DMS153 treated with DMSO at 0.1 percent for 48 hours (cell line): Measurements from ENCODE around the gene STXBP2.
"Not testable (repeated sequence)": the region's sequence is repeated elsewhere in the genome, so short reads cannot be mapped to it uniquely, and the experiment has no call there.

Experiments
- DNase-seq: peaks from one replicate; lab custom pipeline; 2025; ENCODE audit not compliant: unreplicated experiment; lab: John Stamatoyannopoulos, UW

The STXBP2 gene

DNA sequence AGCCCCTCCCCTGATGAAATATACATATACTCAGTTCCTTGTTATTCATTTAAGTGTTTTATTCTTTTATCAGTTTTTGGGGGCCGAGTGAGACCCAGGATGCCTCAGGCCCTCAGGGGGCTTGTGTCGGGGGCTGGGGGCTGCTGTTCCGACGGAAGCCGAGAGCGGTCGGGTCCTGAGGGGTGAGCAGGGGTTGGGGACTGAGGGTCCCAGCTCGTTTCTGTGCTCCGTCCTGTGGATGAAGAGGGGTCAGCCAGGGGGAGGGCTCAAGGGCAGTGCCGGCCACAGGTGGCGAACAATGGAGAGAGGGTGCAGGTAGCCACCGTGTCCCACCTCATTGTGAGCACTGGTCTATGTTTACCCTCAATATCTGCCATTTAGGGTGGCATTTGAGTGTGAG lies 5.3 kb upstream of the STXBP2 start:
- no peak for DNase-seq

DNA sequence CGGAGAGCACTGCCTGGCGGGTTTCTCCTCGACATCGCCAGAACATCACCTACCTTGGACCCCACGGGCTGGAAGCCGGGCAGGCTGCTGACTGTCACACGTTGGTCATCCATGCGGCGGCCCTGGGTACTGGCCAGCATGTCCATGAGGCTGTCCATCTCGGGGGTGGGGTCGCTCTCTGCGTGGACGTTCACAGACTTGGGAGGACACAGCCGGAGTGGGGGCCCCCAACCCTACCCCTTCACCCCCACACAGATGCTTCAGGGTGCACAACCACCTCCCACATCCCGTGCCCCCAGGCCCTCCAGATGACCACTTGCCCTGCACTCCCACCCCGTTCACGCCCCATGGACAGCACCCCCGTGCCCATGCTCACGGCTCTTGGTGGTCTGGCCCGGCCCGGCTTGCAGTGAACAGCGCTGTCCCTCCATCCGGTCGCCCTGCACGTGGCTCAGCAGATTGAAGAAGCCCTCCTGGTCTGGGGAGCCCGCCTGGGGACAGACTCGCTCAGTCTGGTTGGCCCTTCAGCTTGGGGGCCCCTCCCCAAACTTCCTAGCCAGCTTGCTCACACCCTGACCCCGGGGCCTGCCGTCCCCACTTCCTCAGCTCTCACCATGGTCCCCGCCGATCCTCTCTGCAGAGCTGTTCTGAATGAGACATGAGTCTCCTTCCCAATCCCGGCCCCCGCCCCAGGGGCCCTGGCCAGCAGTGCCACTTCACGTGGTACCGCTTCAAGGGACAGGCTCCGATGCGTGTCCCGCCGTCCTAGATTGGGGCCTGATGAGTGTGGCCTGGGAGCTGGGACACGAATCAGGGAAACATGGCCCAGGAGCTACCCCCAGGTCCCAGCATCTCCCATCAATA lies 4.3 kb upstream of the STXBP2 start:
- no peak for DNase-seq

DNA sequence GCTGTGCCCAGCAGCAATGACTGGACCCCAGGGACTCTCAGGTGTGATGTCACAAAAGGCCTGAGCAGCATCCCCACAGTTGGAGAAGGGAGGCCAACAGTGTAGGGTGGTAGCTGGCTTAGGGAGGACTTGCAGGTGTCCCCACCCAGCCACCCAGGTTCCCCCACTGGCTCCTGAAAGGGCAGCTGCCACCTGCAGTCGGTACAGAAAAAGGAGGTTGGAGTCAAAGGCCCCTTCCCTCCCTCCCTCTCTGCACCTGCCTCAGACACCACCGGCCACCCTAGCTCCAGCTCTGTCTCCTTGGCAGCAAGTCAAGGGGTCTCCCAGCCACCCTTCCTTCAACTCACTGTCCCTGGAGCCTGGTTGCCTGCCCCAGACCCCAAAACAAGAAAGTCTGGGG lies 3.2 kb upstream of the STXBP2 start, which contains the start of gene PCP2:
PCP2 (minus strand) TSS at position 22 of the 400 bp plus-strand sequence. CDS start 262 bp downstream, outside the sequence.
- DNase-seq = no peak

DNA sequence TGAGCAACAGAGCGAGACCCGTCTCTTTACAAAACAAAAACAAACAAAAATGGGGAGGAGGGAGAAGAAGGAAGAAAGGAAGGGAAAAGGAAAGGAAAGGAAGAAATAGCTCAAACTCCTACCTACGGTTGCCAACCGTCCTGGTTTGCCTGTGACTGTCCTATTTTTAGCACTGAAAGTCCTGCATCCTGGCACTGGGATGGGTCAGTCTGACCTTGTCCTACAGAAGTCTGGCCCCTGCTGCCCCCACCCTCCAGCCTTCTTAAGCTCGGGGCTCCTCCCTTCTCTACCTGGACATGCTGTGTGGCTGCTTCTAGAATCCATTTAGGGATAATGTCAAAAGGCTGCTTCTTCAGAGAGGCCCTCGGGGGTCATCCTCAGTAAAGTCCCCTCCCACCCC lies 1.2 kb upstream of the STXBP2 start:
- DNase-seq = no peak

DNA sequence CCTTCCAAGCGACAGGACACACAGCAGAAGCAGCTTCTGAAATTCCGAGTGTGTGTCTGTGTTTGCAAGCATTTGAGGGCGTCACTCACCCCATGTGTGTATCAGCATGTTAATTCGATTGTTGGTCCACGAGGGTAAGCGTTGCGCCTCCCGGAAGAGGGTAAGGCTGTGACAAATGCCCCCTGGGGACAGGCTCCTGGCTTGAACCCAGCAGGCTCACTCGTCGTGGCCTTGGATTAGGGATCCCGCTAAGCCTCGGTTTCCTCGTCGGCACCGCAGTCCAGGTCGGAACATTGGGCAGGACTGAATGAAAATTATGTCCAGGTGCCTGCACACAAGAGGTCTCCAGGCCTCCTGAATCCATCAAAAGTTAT lies 606 bp upstream of the STXBP2 start:
- no peak for DNase-seq

DNA sequence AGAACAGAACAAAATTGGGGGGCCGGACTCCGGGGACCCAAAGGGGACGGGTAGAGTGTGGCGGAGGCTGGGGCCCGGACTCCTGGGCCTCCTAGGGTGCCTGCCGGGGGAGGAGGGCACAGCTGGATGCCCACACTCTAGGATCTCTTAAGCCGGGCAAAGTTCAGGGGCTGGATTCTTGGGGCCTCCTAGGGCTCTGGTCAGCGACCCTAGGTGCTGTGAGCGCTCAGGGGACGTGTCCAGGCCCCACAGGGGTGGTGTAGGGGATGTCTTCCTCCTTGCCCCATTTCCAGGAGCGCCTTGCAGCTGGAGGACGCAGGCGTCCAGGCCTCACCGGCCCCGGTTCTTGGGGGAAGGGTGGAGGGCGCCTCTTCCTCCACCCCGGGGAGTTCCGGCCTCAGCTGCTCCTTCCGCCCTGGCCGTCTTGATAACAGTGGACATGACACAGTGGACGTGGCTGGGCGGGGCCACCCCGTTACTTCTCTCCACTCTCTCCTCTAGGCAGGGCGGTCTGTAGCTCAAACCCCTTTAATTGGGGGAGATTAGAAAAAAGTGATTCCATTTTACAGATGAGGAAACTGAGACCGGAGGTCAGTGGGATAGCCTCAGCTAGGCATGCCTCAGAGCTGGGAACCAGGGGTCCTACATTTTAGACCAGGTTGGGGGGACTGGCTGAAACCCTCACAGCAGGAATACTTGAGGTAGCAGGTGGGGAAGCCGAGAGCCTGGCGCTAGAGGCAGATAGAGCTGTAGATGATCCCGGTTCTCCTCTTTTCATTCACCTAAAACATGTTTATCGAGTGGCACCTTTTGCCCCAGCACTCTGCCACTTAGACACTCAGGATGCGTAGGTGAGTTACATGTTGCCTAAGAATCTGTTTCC lies 705 bp downstream of the STXBP2 start:
- DNase-seq = no peak

DNA sequence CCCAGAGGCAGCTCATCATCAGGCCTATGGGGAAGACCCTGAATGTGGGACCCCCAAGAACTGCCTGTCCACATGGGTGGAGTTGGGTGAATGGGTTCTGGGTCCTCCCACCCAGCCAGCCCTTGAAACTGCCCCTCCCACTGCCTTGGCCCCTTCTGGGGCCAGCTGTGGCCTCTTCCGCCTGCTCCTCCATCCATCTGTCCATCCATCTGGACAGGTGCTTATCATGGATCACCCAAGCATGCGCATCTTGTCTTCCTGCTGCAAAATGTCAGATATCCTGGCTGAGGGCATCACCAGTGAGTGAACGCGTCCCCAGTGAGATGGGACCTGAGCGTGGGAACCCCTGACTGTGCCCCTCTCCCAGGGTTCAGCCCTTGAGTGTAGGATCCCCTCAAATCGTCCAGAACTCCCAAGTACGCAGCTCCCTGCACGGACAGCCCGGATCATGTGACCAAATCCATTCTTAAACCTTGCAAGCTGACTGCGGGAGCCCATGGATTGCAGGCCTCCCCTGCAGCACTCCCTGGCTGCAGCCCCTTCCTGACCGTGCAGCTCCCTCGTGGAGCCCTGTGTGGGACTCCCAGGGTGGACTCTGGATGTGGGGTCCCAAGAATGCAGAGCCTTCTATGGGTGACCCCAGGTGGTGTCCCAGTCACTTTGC lies 2.0 kb downstream of the STXBP2 start:
- no peak for DNase-seq

DNA sequence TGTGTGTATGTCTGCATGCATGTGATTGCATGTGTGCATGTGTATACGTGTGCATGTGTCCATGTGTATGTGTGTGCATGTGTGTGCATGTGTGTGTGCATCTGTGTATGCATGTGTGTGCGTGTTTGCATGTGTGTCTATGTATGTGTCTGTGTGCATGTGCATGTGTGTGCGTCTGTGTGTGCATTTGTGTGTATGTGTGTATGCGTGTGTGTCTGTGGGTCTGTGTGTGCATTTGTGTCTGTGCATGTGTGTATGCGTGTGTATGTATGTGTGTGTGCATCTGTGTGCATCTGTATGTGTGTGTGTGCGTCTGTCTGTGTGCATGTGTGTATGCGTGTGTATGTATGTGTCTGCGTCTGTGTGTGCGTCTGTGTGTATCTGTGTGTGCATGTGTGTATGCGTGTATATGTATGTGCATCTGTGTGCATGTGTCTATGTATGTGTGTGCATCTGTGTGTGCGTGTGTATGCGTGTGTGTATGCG lies 3.0 kb downstream of the STXBP2 start:
- no peak for DNase-seq

DNA sequence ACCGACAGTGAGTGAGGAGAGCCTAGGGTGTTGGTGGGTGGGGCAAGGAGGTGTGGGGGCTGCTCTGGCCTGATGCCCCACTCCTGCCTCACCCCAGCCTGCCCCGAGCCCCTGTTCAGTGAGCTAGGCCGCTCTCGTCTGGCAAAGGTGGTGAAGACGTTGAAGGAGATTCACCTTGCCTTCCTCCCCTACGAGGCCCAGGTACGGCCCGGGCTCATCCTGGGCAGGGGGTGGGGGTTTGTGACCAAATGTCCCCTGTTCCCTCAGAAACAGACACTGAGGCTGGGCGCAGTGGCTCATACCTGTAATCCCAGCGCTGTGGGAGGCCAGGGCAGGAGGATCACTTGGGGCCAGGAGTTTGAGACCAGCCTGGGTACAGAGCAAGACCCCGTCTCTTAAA lies 3.9 kb downstream of the STXBP2 start:
- DNase-seq = no peak

DNA sequence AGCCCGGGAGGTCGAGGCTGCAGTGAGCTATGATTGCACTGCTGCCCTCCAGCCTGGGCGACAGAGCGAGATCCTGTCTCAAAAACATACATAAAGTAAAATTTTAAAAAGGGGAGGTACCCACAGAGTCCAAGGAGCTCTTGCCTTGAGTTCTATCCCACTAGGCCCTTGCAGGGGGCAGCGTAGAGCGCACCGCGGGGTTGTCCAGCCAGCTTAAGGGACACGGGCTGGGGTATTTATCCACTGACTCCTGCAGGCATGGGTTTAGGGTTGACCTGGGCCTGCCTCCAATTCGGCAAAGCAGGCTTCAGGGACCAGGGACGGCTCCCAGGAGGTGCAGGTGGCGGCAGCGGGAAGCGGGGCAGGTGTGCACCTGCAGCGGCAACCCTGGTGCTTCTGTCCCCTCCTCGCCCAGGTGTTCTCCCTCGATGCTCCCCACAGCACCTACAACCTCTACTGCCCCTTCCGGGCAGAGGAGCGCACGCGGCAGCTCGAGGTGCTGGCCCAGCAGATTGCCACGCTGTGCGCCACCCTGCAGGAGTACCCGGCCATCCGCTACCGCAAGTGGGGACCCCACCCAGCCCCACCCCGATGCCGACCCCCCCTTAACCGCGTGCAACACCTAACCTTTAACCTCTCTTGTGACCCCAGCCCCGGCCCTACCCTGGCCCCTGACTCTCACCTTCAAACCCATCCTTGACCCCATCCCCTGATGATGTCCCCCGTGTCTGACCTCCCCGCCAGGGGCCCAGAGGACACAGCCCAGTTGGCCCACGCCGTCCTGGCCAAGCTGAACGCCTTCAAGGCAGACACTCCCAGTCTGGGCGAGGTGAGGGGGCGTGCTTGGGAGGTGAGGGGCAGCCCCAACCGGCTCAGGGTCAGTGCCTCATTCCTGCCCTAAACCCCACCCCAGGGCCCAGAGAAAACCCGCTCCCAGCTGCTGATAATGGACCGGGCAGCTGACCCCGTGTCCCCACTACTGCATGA lies 4.7 kb downstream of the STXBP2 start:
- DNase-seq = no peak

DNA sequence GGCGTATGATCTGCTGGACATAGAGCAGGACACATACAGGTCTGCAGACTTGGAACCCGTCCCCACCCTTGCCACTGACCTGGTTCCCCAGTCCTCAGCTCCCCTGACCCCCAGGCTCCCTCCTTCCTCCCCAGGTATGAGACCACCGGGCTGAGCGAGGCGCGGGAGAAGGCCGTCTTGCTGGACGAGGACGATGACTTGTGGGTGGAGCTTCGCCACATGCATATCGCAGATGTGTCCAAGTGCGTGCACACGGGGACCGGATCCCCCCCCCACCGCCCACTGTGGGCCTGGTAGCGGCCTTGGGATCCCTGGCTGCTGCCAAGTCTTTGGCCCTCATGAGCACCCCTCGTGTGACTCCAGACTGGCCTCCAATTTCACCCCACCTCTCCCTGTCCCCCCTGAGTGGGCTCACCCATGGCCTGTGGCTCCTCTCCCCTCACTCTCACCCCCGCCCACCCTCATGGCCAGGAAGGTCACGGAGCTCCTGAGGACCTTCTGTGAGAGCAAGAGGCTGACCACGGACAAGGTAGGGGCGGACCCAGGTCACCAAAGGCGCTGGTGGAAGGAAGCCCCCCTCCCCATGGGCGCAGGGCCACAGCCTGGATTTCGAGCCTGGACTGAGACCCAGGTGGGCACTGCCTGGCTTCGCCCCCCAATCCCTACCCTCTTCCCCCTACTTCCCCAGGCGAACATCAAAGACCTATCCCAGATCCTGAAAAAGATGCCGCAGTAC lies 5.6 kb downstream of the STXBP2 start:
- DNase-seq = no peak

DNA sequence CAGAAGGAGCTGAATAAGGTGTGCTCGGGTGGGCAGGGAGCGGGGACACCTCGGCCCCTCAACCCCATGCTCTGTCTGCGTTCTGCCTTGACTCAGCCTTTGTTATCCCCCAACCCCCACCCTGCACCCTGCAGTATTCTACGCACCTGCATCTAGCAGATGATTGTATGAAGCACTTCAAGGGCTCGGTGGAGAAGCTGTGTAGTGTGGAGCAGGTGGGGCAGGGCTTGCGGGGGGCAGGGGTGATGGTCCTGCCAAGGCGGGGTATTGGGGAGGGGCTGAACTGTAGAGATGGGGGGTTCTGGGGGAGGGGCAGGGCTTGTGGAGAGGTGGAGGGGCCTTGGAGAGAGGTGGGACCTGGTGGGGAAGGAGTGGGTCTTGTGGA lies 6.1 kb downstream of the STXBP2 start:
- DNase-seq = no peak

DNA sequence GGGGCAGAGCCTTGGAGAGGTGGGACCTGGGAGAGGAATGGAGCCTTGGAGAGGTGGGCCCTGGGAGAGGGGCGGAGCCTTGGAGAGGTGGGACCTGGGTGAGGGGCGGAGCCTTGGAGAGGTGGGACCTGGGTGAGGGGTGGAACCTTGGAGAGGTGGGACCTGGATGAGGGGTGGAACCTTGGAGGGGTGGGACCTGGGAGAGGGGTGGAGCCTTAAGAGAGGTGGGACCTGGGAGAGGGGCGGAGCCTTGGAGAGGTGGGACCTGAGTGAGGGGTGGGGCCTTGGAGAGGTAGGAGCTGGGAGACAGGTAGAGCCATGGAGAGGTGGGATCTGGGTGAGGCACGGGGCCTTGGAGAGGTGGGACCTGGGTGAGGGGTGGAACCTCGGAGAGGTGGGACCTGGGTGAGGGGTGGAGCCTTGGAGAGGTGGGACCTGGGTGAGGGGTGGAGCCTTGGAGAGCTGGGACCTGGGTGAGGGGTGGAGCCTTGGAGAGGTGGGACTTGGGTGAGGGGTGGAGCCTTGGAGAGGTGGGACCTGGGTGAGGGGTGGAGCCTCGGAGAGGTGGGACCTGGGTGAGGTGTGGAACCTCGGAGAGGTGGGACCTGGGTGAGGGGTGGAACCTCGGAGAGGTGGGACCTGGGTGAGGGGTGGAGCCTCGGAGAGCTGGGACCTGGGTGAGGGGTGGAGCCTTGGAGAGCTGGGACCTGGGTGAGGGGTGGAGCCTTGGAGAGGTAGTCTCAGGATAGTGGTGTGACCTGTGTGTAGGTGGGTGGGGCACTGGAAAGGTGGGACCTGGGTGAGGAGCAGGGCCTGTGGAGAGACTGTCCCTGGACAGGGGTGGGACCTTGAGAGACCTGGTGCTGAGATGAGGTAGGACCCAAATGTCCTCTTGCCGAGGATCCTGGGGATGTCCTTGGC lies 7.0 kb downstream of the STXBP2 start:
- not testable (repeated sequence) for DNase-seq

DNA sequence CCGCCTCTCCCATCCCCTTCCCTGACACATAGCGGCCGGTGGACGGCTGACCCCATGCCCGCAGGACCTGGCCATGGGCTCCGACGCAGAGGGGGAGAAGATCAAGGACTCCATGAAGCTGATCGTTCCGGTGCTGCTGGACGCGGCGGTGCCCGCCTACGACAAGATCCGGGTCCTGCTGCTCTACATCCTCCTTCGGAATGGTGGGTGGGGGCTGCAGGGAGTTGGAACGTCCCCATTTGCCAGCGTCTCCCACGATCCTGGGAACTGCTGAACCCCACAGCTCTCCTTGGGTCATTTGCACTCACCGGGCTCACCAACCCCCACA lies 7.6 kb downstream of the STXBP2 start:
- no peak for DNase-seq

DNA sequence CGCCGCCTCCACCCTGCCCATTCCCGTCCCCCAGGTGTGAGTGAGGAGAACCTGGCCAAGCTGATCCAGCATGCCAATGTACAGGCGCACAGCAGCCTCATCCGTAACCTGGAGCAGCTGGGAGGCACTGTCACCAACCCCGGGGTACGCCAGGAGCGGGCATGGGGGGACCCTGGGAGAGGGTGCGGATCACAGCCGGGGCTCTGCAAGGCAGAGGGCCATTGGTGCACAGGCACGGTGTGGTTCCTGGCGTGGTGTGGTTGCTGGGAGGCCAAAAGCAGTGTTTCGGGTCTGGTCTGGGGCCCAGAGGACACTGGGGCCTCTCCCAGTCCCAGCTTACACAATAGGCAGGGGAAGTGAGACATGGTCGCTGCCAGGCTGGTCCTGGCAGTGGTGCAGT lies 8.3 kb downstream of the STXBP2 start:
- no peak for DNase-seq

DNA sequence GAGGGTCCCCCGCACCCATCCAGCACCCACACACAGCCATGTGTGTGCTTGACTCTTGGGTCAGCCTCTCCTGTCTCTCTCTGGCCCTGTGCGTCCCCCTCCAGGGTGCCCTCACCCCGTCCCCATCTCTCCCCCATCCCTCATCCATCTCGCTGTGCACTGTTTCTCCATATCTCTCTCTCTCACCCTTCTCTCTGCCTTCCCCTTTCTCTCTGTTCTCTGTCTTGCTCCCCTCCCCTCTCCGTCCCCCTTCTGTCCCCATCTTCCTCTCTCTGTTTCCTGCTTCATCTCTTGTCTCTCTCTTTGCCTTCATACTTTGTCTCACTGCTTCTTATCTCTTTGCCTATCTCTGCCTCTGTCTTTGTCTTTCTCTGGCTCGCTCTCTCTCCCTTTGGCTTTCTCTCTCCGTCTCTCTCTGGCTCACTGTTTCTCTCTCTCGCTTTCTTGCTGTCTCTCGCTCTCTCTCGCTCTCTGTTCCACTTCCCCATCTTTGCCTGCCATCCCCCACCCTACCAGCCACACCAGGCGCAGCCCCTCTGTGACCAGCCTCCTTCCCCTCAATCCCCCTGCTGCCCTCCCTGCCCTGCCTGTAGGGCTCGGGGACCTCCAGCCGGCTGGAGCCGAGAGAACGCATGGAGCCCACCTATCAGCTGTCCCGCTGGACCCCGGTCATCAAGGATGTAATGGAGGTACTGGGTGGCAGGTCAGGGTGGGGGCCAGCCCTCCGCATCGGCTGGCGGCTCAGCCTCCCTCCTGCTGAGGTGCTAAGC lies 8.9 kb downstream of the STXBP2 start:
- DNase-seq = no peak

DNA sequence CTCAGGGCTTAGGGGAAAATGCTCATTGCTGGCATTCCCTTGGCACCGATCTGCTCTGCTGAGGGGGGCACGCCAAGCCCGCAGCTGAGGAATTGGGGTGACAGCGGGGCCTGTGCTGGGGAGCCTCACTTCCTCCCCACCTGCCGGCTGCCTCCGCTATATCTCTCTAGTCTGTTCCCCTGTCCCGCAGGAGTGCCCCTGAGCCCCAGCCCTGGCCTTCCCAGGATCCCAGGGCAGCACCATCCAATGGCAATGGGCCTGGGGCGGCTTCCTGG lies 9.5 kb downstream of the STXBP2 start:
- DNase-seq = no peak

DNA sequence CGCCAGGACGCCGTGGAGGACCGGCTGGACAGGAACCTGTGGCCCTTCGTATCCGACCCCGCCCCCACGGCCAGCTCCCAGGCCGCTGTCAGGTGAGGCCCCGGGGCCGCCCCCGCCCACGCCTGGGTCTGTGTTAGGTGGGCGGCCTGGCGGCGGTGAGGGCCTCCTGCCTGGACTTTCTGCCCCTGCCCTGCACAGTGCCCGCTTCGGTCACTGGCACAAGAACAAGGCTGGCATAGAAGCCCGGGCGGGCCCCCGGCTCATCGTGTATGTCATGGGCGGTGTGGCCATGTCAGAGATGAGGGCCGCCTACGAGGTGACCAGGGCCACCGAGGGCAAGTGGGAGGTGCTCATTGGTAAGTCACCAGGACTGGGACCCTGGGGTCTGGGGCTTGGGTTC lies 10.2 kb downstream of the STXBP2 start:
- DNase-seq = no peak
